ENCODE results near the gene KRT34.
"Not testable (repeated sequence)": the region's sequence is repeated elsewhere in the genome, so short reads cannot be mapped to it uniquely, and the experiment has no call there.

Gene KRT34

DNA sequence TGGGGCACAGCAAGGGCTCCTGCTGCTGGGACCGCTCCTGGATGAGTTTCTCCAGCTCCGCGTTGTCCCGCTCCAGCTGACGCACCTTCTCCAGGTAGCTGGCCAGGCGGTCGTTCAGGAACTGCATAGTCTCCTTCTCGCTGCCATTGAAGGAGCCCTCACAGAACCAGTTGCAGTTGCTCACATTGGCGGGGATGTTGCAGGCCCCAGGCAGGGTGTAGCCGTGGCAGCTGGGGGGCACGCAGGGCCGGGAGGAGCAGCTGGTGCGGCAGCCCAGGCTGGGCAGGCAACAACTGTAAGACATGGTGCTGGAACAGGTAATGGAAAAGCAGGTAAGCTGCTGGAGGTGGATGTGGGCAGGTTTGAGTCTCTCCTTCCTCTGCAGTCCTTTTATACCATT is at the start of gene KRT34:
TSS of gene KRT34 (minus strand) at position 364 of the 400 bp plus-strand sequence. CDS start at position 304, 60 bp downstream.
- not testable (repeated sequence) for DNase-seq (ENCODE audit: low read depth)

DNA sequence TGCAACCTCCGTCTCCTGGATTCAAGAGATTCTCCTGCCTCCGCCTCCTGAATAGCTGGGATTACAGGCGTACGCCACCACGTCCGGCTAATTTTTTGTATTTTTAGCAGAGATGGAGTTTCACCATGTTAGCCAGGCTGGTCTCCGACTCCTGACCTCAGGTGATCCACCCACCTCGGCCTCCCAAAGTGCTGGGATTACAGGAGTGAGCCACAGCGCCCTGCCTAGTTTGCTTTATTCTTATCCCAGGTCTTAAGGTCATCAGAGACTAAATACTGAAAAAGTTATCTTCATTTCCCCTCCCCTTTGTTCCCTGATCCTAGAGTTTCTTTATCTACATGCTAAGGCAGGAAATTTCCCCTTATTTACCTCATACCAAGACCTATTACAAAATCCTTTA is 48.3 kb upstream of the KRT34 start:
- not testable (repeated sequence) for DNase-seq (ENCODE audit: low read depth)

DNA sequence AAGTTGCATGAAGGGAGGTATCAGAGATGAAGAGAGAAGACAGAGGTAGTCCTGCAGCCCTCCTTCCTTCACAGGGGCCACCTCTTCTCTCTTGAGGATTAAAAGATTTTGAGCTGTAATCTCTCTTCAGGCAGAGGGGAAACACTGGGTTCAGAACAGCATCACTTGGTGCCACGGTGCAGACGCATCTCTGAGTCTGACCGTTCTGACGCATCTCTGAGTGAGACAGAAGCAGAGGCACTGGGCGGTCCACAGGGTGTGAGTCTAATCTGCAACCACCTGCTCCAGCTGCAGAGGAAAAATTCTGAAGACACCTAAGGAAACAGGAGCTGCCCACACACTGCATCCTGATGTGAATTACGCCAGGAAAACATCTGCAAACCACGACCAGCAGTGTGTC is 47.6 kb upstream of the KRT34 start:
- no peak for DNase-seq (ENCODE audit: low read depth)

DNA sequence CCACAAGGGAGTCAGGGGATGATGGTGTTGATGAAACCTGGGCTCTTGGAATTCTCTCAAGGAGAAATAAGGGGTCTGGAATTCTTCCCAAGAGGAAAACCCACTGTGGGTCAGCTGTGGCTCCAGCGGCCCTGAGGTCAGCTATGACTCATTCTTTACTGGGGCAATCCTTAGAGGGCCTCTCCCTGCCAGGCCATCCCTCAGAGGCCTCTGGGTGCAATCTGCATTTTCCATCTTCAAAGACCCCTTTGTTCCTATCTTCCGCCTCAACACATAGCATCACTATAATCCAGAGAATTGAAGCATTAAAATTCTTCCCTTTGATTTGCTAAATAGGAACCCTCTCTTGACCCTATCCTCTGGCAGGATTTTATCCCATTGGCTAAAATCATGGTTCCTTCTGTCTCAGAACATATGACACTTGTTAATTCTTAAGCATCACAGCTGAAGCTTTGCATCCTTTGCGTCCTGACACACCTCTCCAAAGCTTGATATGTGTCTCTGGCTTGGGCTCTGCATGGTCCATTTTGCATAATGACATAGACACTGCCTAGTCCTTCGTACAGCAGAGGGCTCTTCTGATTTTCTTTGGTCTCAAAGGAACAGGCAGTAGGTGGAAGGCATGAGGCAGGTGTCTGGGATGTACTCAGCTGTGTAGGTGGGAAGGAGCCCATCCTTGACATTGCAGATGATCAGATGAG is 46.6 kb upstream of the KRT34 start:
- DNase-seq (ENCODE audit: low read depth): no peak

DNA sequence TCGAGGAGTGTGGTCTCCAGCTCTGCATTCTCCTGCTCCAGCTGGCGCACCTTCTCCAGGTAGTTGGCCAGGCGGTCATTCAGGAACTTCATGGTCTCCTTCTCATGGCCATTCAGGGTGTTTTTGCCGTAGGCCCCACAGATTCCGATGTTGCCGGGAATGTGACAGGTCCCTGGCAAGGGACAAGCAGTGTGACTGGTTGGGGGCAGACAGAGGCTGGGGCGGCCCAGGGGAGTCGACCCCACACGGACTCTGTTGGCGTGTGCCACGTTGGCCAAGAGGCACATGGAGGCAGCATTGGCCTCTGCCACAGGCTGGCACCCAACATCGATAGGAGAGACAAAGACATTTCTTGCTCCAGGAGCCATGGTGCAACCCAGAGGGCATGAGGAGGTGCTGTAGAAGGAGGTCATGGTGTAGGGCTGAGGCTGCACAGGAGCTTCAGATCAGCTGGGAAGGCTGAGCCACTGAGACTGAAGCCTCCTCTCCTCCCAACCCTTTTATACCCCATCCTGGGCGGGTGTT is 42.1 kb upstream of the KRT34 start, which contains the start of gene KRT37:
TSS of gene KRT37 (minus strand) at position 475 of the 525 bp plus-strand sequence. CDS start at position 413, 62 bp downstream.
- no peak for DNase-seq (ENCODE audit: low read depth)

DNA sequence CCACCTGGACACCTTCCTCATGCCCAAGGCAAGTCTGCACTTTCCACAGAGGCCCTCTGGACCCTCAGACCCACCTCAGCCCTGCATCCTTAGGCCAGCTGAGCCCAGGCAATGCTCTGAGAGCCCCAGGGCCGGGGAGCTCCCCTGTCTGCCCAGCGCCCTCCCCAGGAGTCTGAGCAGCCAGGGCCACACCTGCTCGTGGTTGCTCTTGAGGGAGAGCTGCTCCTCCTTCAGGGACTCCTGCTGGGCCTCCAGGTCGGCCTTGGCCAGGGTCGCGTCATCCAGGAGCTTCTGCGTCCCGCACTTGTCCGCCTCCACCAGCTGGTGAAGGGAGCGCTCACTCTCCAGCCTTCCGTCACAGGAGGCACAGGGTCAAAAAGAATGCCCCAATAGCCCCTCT is 40.5 kb upstream of the KRT34 start:
- DNase-seq (ENCODE audit: low read depth): not testable (repeated sequence)

DNA sequence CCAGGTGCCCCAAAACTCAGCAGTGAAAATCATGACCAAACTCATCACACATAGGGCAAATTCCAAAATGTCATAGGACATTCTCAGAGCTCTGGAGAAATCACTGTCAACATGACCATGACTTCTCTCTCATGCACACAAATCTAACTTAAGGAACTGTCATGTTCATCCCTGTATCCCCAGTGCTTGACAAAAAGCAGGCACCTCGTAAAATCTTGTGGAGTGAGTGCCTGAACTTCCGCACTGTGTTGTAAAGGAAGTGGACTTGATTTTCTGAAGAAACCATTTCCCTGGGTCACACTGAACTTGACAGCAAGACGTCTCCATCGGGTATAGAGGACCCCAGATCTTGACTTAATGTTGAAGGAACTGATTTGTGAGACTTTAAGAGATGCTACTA is 39.5 kb upstream of the KRT34 start:
- DNase-seq (ENCODE audit: low read depth): no peak

DNA sequence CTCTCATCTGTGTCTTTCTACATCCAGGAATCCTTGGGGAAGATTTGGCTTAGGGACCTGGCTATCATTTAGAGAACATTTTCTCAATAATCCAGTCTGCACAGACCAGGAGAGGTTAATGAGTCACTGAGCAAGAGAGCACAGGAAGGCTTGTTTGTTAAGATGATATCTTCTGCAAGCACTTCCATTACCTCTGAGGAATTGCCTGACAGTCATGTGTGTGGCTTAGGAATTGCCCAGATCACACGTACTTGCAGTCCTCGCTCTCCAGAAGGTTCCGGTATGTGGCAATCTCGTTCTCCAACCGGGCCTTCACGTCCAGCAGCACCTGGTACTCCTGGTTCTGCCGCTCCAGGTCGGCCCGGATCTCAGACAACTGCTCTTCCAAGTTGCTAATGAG is 39.0 kb upstream of the KRT34 start:
- DNase-seq (ENCODE audit: low read depth): no peak

DNA sequence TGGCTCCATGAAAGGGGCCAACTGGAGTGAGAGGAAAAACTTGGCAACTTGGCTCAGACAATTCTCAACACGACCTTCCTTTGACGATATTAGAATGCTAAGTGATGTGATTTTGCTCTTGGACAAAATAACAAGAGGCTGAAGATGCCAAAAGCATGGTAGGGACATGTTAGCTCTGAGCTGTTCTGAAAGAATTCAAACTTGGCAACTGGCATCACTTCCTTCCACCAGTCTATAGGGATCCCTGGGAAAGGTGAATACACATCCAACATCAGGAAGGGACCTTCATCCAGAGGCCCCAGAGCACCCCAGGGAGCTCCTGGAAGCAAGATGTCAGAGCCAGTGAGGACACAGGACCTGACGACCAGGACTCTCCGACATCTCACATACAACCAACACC is 38.0 kb upstream of the KRT34 start:
- DNase-seq (ENCODE audit: low read depth): no peak

DNA sequence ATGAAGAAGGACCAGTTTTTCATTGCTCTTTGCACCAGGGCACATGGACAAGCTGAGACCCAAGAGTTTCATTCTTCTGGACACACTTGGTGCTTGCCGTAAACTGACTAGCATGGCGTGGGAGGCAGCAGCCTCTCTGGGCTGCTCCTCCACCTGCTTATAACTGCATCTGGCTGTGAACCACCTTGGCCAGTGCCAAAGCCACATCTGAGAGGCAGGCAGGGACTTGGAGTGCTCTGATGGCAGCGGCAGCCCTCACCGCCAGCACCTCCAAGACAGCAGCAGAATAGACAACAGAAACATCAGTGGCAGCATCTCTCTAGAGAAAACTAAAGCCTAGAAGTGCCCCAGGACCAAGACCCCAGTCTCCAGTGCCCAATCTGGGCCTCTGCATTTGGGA is 37.6 kb upstream of the KRT34 start:
- DNase-seq (ENCODE audit: low read depth): no peak

DNA sequence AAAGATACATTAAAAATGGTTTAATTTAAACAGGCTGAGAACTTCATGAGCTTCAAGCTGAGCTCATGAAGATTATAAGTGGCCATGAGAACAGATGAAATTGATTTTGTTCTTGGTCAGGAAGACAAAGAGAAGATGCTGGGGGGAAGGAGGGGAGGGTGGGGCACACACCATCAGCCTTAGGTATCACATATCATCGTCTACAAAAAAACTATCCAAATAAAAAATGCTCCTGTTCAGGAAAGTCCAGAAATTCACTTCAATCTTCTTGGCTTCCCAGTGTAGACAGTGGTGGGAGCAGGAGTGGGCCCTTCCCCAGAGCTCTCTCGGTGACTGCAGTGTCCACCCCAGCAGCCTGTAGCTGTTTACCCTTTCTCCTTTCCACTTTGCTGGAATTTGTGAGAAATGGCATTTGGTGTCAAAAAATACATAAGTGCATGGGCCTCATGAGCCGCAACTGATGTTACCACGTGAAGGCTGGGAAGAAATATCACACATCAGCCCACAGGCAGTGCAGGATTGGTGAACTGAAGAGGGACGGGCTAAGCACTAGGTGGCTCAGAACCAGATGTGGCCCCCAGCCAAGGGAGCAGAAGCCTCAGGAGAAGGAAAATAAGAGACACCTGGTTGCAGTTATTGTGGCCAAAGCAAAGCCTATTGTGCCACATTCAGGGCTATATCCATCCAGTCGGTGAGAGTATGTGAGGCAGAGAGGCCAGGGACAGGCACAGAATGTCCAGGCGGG is 36.2 kb upstream of the KRT34 start:
- DNase-seq (ENCODE audit: low read depth): no peak

DNA sequence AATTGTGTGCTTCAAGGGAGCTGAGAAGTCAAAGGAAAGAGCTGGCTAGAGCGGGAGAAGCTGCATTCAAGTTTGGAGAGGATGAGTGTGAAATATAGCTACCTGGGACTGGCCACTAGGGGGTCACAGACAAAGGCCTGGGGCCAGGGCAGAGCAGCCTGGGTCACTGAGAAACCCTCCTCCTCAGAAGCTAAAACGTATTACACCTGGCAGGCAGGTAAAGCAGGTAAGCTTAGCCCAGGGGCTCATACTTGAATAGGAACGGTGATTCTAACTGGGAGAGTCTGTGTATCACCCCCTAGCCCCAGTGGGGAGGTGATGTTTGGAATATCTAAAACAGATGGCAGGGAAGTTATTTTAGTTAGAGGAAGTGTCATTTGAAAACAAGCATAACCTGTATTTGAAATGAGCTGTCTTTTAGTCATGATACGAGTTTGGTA is 35.5 kb upstream of the KRT34 start:
- no peak for DNase-seq (ENCODE audit: low read depth)

DNA sequence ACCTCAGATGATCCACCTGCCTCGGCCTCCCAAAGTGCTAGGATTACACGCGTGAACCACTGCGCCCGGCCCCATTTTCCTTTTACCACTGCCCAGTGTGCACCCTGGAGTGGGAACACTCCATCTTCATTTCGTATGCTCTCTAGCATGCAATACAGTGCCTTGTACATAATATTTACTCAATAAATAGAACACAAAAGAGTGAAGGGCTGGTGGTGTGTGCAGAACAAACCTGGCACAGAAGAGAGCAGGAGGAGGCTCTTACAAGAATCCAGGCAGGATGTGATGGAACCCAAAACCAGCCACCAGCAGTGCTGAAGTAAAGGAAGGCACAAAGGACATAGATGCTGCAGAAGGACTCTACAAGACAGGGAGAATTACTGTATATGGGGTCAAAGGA is 35.0 kb upstream of the KRT34 start:
- DNase-seq (ENCODE audit: low read depth): no peak

DNA sequence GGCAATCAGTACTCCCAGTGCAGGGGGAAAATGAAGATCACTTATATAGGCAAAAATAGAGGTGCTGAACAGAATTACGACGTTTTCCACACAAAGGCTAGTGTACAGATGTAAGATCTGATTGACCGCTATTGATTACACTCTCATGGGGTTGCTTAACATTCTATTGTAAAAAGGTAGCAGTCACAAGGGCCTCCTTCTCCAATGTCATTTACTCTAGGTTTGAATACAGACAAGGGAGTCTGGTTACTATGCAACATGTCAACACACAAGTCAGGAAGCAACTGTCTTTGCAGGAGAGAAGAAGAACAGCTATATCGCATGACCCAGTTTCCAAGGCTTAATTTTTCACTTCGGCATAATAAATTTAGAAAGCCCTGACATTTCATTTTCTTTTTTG is 34.4 kb upstream of the KRT34 start:
- DNase-seq (ENCODE audit: low read depth): no peak

DNA sequence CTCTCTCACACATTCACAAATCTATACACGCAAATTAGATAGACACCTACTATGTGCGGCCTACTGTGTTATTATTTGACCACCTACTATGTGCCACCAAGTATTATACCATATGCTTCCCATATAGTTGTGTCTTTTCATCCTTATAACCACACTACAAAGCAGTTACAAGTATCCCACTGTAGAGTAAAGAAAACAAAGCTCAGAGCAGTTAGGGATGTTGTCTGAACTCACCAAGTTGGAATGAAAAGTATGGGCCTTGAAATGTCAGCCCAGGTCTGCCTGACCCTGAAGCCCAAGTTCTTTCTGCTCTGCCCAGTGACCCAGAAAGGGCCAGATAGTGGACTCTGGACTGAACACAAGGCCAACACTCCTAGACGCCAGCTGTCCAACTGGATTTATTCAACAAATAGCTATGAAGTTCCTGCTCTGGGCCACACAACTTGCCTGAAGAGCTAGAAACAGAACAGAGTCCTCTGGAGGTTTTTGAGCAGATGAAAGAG is 33.8 kb upstream of the KRT34 start:
- no peak for DNase-seq (ENCODE audit: low read depth)

DNA sequence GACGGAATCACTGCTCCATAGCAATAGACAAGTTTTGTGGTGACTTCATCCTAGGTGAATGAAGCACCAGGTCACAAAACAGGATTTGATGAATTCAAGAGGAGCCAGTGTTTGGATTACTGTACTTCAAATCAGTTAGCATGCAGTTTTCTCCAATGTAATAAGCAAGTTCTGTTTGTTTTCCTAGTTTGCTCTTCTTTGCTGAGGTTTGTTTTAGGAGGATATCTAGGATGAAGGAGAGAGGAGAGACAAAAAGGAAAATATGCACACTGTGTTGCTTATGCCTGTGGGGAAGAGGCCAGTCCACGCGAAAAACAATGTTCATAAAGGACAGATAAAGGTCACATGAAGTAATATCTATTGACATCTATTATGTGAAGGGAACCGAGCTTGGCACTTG is 33.3 kb upstream of the KRT34 start:
- no peak for DNase-seq (ENCODE audit: low read depth)

DNA sequence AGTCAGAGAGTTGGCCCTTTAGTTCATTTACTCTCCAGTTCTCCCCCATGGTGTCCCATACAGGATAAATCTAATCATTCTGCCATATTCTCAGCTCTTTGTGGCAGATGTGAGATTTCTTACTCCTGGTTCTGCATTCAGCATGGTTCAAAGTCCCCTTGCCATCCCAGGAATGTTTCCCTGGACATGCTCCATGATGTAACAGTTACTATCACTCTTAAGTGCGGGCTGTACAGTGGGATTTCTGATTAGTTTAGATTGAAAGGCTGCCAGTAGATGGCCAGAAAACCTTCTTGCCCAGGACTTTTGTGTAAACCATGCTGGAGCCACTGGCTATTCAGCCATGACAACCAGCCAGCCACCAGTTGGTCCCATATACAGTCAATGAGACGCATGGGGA is 31.9 kb upstream of the KRT34 start:
- no peak for DNase-seq (ENCODE audit: low read depth)

DNA sequence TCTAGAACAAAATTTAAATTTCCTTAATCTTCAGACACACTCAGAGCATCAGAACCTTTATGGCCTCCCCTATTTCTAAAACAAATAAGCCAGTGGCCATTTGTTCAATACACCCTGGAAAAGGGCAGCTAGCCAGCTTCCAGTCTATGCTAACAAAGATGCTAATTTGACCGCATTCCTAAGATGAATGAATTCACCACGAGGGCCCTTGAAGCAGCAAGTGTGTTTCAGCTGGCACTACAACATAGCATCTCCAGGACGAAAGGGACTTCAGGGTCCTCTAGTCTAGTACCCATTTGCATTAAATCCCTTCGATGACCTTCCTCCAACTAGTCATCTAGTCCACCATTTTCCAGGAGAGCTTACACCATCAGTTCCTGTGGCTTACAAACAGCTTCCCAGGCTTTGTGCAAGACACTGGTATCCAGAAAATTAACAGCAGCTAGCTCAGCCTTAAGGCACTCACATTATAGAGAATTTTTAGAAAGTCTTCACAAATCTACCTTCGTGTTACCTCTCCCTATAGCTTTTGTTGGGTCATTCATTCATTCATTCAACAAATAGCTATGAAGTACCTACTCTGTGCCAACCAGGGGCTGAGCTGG is 31.3 kb upstream of the KRT34 start:
- DNase-seq (ENCODE audit: low read depth): no peak

DNA sequence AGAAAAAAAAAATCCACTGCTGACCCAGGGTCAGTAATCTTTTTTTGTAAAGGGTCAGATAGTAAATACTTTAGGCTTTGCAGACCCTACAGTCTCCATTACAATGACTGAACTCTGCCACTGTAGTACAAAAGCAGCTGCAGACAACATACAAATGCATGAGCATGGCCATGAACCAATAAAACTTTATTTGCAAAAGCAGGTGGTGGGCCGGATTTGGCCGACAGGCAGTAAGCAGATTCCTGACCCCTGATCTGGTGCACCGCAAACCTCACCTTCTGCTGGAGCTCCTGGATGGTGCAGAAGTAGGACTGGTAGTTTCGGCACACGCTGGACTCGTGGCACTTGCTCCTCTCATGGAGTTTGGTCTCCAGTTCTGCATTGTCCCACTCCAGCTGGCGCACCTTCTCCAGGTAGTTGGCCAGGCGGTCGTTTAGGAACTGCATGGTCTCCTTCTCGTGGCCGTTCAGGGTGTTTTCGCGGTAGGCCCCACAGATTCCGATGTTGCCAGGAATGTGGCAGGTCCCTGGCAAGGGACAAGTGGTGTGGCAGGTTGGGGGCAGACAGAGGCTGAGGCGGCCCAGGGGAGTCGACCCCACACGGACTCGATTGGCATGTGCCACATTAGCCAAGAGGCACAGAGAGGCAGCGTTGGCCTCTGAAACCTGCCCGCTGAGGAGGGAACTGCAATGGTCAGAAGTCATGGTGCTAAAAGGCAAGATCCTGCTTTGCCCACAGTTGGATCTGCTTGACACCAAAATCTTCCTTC is 29.1 kb upstream of the KRT34 start:
- no peak for DNase-seq (ENCODE audit: low read depth)

DNA sequence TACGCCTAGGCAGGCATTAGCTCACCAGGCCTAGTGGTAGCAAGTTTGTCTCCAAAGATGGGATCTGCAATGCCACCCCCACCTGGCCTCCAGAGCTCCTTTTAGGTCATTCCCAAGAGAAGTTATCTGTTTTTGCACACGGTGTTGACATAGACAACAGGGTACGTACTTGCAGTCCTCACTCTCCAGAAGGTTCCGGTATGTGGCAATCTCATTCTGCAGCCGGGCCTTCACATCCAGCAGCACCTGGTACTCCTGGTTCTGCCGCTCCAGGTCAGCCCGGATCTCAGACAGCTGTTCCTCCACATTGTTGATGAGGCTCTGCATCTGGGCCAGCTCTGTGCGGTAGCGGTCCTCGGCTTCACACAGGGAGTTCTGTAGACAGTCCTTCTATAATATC is 25.1 kb upstream of the KRT34 start:
- DNase-seq (ENCODE audit: low read depth): no peak

DNA sequence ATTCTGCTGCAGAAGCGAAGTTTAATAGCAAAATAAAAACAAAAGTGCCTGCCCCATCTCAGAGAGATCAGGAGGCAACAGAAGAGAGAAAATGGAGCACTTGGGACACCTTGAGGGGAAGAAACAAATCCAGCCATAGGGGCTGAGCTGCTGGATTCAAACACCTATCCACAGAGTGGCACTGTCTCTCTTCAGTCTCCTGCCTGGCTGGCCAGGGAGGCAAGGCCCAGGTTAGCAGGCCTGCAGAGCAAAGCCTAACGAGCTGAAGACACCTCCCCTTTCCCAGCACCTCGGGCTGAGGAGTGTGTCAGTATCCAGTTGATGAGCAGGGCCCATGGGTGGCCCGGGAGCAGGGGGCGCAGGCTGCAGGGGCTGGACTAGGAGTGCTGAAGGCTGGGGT is 24.1 kb upstream of the KRT34 start:
- DNase-seq (ENCODE audit: low read depth): no peak

Data from T-helper 22 cell (primary cell).